Ramos (cell line): Measurements from ENCODE around the gene UCKL1.
"Not testable (repeated sequence)": the region's sequence is repeated elsewhere in the genome, so short reads cannot be mapped to it uniquely, and the experiment has no call there.

Source experiments
- in situ Hi-C: fragments of 300-500 bp; cut with MboI; formaldehyde crosslinking; loops from one replicate; pipeline ENCODE4 v1.14.3; 2022; ENCODE audit warnings: low sequenced_read_pairs; ENCODE audit not compliant: unreplicated experiment

The UCKL1 gene

DNA sequence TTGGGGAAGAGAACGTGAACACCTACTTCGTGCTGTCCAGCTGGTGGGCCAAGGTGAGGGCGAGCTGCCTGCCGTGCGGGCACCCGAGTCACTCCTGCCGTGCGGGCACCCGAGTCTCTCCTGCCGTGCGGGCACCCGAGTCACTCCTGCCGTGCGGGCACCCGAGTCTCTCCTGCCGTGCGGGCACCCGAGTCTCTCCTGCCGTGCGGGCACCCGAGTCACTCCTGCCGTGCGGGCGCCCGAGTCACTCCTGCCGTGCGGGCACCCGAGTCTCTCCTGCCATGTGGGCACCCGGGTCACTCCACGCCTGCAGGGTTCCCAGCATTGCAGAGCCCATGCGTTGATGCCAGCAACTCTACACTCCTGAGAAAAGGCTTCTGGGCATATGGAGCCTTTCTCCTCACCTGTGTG is 26.7 kb downstream of the UCKL1 start:
- in situ Hi-C loops = not testable (repeated sequence)

DNA sequence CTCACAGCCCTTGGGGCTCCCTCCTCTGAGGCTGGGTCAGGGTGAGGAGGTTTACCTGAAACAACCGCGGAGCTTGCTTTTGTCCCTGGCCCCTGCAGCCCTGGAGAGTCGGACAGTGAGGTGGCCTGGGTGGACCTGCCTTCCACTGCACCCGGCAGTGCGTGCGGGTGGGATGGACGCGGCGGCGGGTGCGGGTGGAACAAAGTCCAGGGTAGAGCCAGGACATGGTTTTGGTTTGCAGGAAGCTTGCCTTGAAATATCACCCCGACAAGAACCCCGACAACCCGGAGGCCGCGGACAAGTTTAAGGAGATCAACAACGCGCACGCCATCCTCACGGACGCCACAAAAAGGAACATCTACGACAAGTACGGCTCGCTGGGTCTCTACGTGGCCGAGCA is 27.1 kb downstream of the UCKL1 start:
- in situ Hi-C loops = no loop called here

DNA sequence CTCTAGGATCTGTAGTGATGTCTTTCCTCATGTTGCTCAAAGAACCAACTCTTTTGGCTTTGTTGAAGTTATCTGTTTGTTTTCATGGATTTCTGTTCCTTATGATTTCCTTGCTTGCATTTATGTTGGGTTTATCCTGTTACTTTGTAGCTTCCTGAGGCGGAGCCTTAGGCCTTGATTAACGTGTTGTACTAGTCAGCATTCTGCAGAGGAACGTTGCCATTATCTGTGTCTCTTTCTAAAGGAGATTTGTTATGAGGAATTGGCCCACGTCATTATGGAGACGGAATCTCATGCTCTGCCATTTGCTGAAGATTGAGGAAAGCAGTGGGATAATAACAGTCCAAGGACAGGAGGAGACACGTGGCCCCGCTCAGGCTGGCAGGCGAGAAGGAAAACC is 29.9 kb downstream of the UCKL1 start:
- in situ Hi-C loops = no loop called here

DNA sequence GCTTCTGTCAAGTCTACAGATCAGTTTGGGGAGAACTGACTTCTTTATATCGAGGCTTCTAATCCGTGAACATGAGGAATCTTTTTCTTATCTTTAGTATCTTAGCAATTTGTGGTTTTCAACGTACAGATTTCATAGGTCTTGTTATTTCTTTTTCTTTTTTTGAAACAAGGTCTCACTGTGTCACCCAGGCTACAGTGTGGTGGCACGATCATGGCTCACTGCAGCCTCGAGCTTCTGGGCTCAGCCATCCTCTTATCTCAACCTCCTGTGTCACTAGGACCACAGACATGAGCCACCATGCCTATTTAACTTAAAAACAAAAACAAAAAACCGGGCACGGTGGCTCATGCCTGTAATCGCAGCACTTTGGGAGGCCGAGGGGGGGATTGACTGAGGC is 32.0 kb downstream of the UCKL1 start:
- in situ Hi-C loops = no loop called here

DNA sequence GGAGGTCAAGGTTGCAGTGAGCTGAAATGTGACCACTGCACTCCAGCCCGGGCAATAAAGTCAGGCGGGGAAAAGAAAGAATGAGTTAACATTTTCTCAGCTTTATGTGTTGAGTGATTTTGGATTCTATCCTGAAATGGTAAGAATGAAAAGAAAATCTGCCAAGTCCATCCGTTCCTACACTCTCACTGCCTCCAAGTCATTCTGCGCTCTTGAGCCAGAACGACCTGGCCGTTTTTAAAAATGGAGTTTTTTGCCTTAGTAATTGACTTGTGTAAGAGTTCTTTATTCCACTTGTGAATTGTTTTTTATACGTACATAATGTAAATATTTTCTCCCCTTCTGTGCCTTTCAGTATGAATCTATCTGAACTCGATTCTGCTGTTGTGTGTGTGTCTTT is 32.6 kb downstream of the UCKL1 start:
- in situ Hi-C loops = no loop called here

DNA sequence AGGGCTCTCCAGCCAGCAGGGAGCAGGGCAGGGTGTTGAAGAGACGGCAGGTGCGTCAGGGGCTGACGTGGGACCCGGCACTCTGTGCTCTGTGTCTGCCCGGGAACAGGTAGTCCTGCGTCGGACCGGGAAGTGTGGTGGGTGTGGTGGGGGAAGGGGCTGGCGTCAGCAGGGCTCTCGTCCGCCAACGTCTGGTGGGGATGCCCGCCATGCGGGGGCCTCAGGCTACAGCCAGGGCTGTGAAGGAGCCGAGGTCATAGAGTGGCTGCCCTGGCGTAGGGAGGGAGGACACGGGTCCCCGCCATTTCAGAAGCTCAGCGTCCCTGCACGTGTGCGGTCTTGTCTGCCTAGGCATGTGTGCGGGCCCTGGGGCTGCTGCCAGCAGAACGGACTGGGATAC is 36.0 kb downstream of the UCKL1 start:
- in situ Hi-C loops = no loop called here

DNA sequence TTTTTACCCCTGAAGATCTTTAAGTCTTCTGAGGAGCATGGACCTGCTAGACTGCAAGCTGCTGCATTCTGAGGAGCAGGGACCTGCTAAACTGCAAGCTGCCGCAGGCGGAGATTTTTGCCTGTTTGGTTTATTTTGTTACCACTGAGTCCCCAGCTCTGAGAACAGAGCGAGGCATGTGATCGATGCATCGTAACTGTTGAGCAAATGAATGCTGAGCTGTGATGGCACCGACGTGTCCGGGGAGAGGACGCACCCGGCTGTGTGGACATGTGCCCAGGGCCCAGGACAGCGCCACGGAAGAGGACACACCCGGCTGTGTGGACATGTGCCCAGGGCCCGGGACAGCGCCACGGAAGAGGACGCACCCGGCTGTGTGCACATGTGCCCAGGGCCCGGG is 37.1 kb downstream of the UCKL1 start:
- in situ Hi-C loops = no loop called here

DNA sequence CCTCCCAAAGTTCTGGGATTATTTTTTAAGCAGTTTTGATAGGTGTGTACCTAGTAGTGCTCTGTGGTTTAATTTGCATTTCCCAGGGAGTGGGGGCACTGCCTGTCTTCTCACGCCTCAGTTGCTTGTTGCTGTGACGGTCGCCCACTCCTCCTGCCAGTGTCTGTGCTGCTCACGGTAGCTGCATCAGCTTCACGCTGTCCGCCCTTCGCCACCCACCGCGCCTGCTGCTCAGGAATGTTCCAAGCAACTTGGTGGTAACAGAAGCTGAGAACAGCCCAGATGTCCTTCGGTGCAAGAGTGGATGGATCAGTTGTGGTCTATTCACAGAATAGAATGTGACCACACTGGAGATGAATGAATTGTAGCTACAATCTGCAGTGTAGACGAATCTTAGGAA is 38.4 kb downstream of the UCKL1 start:
- in situ Hi-C loops = no loop called here

DNA sequence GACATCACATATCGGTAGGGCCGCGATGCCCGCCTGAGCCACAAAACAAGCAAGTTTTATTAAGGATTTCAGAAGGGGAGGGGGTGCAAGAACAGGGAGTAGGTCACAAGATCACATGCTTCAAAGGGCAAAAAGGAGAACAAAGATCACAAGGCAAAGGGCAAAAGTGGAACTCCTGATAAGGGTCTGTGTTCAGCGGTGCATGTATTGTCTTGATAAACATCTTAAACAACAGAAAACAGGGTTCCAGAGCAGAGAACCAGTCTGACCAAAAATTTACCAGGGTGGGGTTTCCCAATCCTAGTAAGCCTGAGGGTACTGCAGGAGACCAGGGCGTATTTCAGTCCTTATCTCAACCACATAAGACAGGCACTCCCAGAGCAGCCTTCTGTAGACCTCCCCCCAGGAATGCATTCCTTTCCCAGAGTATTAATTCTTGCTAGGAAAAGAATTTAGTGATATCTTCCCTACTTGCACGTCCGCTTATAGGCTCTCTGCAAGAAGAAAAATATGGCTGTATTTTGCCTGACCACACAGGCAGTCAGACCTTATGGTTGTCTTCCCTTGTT is 39.8 kb downstream of the UCKL1 start:
- in situ Hi-C loops = not testable (repeated sequence)

DNA sequence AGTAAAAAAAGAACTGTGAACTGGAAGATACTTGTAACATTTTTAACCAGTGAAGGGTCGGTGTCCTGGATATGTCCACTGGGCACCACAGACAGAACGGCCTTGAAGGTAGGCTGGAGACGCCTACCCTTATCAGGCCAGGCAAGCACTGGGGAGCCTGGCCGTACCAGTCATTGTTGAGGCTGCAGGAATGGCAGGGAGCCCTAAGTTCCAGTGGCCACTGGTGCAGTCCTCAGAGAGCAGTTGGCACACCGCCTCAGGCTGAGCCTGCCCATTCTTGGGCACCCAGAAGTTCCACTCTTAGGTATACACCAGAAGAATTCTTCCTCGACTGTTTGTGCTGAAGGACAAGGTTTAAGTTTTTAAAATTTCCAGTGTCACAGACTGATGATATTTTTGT is 40.7 kb downstream of the UCKL1 start:
- in situ Hi-C loops = no loop called here

DNA sequence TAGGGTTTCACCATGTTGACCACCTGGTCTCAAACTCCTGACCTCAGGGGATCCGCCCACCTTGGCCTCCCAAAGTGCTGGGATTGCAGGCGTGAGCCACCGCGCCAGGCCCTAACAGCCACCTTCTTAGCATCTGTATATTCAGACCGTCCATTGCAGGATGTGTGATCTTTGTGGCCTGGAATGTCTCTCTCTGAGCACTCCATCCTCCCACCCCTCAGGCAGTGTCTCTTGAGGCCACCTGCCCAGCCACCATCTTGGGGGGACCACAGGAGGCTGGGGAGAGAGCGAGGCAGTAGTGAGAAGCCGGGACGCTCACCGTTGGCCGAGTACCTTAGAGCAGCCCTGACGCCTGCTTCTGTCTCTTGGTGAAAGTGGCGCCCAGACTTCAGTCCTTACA is 42.4 kb downstream of the UCKL1 start:
- in situ Hi-C loops = no loop called here

DNA sequence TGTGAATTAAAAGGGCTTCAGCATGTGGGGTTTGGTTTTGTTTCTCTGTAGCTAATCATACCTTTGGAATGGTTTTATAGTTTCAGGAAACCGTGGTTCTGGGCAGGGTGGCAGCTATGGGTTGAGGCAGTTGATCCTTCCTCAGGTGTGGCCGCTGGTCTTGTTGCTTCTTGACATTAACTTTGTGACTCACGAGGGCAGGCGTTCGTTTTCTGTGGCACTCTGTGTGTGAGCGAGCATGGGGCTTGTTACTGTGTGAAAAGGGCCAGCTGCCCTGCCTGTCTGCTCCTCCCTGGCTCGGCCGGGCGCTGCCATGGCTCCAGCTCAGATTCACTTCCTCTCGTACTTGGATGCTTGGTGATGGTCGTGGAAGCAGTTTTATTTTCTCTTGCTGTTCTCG is 45.0 kb downstream of the UCKL1 start:
- in situ Hi-C loops = no loop called here

DNA sequence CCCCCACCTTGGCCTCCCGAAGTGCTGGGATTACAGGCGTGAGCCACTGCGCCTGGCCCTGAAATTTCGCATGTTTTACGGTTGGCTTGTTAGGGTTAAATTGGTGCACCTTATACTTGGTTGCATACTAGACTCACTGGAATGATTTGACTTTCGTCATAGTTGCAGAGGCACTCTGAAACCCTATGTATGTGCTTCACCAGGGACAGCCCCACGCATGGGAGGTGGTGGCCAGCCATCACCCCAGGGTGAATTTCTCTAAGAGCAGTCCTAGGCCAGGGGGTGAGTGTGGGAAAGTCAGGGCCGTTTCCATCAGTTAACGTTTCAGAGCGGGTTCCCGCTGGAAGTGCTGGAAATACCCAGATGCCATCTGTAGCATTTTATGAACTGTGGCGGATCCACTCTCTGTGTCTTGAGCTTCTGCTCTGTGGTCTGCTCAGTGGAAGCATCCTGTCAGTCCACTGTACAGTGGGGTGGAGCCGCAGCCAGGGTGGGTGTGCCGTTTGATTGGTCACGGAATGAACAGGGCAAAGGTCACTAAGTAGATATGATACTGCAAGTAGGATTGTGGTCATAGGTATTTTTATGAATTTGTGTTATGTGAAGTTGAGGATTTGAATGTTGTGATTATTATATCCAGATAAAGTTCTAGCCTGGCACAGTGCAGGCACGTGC is 48.1 kb downstream of the UCKL1 start:
- in situ Hi-C loops = no loop called here

DNA sequence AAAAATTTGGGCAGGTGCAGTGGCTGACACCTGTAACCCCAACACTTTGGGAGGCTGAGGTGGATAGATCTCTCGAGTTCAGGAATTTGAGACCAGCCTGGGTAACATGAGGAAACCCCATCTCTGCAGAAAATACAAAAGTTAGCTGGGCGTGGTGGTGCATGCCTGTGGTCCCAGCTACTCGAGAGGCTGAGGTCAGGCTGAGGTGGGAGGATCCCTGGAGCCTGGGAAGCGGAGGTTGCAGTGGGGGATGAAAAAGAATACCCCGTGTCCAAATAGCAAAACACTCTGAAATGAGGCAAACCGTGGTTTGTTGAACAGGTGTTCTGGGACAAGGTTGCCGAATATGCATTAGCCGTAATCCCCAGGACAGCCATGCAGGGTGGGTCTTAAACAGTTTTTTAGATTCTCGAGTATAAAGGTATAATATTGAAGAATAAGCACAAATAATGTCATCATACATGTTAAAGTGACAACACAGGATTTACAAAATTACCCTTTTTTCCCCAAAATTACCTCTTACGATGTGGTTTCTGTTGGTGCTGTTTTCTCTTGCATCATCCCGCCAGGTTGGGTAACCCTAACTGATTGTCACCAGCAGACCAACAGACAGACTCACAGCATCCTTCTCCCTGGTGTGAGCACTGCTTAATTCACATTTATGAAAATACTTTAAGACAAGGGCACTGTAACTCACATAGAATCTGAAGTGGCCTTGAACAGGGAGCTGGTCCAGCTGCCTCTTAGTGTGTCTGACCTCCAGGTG is 52.2 kb downstream of the UCKL1 start:
- in situ Hi-C loops = no loop called here

DNA sequence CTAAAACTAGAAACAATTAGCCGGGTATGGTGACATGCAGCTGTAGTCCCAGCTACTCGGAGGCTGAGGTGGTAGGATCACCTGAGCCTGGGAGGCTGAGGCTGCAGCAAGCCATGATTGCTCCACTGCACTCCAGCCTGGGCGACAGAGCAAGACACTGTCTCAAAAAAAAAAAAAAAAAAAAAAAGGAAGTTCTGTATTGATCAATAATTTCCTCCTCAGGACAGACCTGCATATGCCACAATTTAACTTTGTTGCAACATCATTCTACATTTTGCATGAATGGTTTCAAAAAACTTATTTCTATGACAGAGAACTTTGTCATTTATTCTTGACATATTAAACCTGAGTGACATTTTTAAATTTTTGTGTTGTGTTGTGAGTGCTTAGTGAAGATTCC is 55.8 kb downstream of the UCKL1 start:
- in situ Hi-C loops = no loop called here

DNA sequence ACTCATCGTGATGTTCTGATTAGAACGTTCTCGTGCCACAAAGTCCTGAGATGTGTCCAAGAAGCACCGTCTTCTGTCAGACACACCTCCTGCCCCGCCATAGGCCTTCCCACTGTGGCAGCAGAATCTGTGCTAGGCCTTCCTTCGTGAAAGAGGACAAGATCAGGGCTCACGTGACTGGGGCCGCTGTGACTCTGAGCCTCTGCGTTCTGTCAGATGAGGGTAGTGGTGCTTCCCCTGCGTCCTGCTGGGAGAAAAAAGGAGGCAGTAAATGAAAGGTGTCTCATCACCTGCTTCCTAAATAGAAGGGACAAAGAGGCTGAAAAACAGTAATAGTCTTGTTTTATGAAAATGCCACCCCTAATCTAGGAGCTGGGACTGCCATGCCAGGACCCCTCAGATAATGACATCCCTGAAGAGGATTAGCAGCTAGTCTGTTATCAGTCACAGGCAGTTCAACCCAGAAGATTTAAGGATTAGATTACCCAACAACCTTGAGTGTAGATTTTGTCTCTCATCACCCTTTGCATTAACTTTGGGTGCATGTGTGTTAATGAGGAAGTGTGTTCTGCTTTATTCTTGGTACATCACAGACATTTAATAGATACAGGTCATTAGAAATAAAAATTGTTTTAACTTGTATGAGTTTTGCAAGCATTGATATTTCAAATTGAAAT is 57.2 kb downstream of the UCKL1 start:
- in situ Hi-C loops = no loop called here

DNA sequence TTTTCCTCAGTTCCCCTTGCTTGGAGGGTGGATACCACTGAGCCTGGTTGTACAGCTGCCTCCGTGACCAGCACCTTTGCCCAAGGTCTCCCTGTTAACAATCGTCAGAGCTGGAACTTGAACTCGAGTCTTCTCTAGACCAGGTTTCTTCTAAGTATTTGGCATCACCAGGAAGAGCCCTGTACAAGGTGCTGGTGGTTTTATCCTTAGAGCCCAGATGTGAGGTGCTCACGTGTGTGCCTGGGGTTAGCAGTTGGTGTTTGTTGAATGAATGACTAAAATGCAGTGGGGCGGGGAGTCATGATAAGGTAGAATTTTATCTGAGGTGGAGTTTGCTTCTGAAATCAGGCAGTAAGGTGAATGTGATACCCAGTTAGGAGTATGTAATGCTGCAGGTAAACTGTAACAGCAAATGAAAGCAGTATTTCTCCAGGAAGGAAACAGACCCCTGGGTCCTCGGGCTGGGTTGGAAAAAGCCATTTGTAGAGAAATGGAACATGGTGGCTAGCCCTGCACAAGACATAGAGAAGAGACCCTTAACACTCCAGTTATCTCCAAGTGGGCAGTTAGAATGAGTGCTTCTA is 58.1 kb downstream of the UCKL1 start:
- in situ Hi-C loops = no loop called here

DNA sequence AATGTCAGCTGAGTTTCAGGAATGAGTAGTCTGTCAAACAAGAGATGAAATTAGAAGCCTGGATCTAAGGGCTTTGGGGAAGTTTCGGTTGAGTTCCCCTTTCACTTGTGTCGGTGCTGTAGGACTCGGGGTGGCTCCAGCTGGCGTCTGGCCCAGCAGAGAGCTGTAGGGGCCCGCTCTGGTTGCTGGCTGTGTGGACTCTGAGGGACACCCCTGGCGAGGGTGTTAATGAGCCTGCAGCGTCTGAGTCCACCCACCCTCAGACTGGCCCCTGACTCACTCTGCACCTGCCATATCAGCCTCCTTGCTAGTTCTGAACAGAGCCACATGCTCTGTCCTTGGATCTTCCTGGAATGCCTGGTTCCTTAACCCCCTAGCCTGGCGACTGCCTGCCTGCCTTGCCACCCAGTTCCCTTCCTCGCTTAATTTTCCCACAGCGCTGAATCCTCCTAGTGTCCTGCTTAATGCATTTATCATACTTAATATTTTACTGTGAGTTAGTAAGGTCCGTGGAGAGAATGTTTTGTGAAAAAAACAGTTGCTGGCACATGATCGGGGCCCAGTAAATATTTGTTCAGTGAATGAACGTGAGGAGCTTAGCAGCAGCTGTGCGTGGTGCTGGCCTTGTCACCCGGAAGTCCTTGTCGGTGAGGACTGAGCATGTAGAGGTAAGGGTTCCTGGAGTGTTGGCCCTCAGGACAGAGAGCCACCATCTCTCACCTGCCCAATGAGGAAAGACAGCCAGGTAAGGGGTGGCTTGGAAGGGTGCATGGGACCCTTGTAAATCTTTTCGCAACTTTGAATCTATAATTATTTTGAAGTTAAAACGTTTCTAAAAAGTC is 59.7 kb downstream of the UCKL1 start:
- in situ Hi-C loops = no loop called here

DNA sequence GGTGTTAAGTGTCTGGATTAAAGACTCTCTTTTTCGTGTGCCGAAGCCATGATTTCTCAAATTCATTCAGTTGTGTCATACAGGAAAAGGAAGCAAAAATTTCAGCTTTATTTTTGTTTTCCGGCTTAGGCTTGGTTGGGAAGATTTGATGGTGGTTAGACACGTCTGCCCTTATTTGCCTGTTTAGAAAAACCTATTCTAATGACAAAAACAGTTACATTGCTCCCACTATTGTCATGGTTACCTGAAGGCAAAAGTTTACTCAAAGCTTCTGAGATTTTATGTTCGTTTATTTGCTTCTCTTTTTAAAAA is 60.3 kb downstream of the UCKL1 start:
- in situ Hi-C loops = no loop called here
